Middle frontal gyrus (tissue), 1 donor: ENCODE measurements around the gene GALNT2.

Experiments used
- DNase-seq: peaks from one replicate; pipeline ENCODE4 v3.0.0-alpha.2; 2015; ENCODE audit warnings: low spot score; ENCODE audit errors: extremely low spot score

Gene GALNT2

DNA sequence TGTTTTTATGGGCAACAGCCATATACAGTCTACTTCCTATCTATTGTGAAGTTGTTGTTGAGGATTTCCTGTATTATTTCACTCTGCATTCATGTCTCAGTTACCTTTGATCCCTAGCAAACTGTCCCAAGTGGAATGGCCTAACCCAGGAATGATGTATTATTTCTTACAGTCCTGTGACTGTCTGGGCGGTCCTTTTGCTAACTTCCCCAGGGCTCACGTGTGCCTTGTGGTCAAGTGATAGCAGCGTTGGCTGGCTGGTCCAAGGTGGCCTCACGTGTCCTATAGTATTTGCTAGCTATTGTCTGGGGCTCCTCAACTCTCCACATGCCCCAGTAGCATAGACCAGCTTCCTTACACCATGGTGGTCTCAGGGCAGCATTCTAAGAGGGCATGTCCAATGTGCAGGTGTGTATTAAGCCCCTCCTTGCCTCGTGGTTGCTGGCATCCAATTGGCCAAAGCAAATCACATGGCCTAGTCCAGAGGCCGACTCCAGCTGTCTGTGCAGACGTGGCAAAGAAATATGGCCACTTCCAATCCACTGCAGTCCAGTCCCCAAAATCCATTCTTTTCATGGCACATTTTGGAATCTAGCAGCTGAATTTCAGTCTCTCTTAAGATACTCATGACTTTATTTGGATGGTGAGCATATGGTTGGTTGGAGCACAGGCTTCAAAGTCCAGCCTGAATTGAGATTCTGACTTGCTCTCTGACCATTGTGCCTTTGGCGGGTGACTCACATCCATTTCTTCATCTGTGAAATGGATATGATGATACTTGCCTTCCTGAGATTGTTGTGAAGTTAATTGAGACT is 94.1 kb downstream of the GALNT2 start:
- no peak for DNase-seq

DNA sequence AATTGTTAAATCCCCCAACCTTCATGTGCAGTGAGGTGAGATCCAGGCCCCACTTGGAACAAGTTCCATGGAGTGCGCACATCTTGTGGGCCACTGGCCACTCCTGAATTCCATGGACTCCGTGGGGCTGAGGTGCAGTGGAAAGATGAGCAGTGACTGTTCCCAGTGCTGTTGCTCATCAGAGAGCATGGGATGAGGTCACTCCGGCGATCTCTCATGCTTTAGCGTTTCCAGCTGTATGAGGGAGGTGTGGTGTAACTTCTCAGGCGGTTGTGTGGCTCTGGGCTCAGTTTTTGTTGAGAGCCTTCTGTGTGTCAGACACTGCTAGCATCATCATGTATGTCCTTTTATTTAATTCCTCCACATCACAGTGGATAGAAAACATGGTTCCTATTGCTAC is 96.2 kb downstream of the GALNT2 start:
- no peak for DNase-seq

DNA sequence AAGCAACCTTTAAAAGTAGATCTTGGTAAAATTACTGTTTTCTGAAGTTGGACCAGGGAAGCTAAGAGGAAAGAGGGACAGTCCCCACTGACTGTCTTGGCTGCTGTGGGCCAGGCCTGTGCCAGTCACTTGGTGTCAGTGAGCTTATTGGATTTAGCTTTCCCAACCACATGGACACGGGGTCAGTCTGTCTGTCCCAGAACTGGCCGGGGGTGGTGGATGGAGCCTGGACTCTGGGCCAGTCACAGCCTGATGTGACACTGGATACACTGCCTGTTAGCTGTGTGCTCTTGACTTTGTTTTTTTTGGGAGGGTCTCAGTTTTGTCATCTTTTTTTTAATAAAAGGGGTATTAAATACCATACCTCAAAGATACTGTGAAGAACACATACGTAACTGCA is 96.7 kb downstream of the GALNT2 start:
- DNase-seq: no peak

DNA sequence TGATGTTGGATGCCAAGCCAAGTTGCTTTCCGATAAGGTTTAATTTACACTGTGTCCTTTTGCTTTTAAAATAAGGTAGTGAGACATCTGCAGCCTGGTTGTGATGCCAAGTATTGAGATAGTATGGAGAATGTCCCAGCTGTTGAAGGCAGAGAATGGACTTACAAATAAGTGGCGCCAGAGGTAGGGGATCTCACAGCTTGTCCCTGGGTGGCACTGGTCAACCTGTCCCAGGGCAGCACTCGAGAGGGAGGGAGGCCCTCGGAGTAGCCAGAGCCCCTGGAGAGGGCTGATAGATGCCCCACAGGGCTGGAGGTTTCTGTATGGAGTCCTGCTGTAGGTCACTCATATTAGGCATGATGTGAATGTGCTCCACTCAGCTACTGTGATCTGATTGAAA is 98.5 kb downstream of the GALNT2 start:
- DNase-seq: no peak

DNA sequence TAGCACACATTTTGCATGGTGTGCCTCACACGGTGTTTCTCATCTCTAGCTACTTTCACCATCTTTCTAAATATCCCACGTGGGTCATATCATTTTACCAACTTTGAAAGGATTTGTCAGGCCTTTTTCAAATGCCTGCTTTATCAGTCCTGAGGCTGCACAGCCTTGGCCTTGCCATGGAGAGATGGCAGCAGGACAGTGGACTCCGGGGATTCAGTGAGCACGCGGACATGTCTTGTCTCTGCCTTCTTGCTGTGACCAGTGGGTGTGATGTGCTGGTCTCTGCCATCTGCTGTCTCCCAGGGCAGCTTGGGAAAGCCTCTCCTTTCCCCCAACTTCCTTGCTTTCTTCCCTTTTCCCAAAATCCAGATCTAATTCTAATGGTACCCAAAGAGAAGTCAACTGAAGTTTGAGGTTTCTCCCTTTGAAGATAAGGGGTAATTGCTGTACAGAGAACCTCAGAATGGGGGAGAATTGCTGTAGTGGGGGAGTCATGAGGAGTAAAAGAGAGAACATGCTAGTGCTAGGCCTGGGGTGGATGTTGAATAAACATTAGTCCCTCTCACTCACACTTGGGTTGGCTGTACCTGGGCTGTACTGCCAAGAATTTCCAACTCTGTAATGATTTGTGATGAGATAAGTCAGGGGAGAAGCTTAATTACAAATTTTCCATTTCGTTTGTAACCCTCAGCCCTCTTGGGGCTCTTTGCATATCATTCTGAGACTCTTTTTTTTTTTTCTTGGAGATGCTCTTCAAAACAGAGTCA is 99.5 kb downstream of the GALNT2 start:
- DNase-seq: no peak

DNA sequence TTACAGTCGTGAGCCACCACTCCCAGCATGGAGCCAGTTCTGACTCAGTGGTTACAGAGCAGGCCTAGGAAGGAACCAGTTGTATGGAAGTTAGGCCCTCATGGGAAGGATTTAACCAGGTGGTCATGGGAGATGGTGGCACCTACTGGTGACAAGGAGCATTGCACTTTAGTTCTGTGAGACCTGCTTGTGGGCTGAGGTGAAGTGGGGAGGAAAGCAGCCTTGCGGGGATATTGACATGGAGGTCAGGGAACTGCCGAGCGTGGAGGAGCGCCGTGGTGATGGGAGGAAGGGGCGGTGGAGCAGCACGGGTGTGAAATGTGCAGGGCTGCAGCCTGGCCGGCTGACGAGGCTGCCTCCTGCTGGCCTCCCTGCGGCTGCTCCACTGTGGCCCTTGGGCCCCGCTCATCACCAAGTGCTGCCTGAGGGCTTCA is 100.4 kb downstream of the GALNT2 start:
- no peak for DNase-seq

DNA sequence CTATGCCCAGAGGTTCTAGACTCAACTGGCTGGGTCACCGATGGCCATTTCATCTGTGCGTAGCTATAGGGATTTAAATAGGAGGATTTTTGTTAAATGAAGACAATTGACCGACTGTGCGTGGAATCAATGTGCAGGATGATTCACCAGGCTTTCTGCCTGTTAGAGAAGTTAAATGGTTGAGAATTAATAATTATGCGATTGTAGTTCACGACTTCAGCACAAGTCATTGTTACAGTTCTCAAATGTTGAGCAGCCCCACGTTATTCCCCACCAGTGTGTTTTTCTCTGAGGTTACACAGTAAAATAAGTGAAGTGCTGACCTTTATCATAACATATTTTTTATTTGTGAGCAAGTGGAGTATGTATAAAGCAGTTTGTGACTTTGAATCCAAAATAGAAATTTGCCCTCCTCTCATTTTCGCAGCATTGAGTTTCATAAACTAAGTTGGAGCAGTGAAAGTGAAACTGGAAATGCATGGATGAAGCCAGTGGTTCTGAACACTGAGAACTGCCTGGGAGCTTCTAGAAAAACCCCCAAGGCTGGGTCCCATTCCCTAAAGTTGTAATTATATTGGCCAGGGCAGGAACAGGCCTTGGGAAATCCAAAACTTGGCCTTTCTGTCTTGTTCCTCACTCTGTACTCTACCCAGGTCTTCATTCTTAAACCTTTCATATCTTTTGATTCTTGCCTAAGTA is 102.6 kb downstream of the GALNT2 start:
- no peak for DNase-seq

DNA sequence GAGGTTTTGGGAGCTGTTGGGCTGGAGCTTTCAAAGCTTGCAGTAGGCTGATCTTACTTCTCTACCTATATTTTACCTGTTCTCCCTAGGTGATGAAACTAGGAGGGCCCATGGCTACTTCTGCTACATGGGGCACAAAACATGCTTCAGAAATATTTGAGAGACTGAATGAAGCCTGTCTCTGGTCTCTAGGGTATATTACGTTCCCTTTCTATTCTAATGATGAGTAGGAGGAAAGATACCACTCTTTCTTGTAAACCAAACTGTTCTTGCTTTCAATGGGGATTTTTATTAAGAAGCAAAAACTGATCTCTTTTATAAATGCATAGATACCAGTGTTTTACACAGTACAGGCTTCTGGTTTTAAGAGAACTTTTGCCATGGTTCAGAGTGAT is 103.1 kb downstream of the GALNT2 start:
- DNase-seq: no peak

DNA sequence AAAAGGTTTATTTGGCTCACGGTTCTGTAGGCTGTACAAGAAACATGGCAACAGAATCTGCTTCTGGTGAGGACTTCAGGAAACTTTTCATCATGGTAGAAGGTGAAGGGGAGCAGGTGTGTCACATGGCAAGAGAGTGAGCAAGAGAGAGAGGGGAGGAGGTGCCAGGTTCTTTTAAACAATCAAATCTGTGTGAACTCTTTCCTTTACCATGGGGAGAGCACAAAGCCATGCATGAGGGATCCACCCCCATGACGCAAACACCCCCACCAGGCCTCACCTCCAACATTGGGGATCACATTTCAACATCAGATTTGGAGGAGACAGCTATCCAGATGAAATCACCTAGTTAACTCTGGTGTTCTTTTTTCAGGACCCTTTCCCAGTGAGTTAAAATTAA is 103.6 kb downstream of the GALNT2 start:
- DNase-seq: no peak

DNA sequence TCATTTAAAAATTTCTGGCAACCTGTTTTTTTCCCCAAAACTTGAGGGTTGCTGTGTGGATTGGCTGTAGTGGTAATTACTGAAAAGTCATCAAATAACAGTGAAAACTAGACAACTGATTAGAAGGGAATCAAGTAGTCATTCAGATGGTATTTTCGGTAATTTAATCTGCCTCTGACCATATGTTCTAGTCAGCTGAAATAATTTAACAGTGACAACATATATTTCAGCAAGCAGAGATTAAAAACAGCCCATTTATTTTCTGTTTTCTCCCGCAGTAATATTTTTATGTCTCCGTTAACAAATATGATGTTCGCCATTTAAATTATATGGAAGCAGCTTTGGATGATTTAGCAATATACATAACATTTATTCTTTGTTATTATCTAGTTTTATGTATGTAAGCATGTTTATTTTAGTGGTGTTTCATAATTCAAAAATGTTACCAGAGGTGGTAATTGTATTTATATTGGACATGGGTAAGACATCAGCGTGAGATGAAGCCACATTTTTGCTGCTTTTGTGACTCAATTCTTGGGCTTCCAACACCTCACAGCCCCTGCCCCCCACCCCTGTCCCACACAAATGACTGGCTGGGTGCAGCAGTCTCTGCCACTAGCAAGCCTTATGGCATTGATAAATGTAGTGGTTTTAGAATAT is 104.4 kb downstream of the GALNT2 start:
- DNase-seq: no peak

DNA sequence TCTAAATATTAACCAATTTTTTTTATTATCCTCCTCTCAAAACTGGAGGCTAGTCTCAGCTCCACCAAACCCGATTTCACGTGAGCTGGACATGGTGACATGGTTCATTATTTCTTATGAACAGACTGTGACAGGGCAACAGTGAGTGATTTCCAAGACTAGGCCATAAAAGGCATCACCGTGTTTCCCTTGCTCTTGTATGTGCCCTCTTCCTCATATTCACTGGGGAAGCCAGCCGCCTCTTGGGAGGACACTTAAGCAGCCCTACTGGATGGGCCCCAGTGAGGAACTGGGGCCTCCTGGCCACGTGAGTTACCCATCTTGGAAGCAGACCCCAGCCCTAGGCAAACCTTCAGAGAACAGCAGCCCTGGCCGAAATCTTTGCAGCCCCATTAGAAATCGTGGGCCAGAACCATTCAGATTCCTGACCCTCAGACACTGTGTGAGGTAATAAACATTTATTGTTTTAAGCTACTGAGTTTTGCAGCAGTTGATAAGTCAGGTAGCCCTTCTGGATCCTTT is 105.0 kb downstream of the GALNT2 start:
- no peak for DNase-seq

DNA sequence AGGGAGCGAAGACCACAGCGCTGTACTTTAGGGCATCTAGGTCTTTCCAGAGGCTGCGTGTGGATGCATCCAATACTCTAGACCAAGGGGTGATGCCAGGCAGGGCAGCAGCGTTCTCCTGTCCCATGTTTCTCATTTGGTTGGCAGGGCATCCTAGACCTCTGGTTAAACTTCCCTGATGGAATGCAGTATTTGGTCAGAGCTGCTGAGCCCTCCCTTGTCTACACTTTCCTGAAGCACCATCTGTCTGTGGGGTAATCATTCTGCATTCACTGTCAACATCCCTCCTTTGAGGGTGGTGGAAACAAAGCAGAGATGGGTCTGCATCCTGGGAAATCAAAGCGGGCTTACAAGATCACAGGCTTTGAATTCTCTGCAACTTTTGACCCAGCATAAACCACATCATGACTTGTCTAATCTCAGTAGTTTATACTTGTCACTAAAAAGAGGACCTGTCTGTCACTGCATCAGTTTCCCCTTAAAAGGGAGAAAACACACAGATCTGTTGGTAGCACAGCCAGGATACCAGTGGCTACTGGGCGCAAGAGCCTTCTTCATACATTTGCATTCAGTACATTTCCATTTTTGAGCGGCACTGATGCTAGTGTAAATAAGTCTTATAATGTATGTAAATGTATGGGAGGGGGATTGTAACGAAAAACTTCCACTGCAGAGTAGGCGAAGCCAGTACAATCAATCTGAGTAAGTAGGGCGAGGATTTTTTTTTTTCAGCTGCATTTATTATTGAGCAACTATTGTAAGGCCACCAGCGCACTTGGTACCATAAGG is 106.3 kb downstream of the GALNT2 start:
- no peak for DNase-seq

DNA sequence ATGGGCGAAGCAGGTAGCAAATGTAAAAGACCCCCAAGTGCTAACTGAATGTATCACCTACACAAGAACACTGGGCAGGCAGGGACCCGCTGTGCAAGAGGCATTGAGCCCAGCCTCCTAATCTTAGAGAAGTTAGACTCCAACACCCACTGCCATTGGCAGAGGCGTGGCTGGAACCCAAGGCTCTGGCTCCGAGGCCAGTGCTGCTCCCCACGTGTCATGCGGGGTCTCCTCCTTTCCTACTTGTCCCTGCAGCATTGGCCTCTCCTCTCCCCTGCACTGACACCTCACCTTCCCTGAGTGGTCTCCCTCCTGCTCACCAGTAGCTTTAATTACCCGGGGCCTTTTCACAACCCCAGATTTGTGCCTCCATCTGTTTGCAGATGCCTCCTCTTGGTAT is 107.0 kb downstream of the GALNT2 start:
- DNase-seq: no peak

DNA sequence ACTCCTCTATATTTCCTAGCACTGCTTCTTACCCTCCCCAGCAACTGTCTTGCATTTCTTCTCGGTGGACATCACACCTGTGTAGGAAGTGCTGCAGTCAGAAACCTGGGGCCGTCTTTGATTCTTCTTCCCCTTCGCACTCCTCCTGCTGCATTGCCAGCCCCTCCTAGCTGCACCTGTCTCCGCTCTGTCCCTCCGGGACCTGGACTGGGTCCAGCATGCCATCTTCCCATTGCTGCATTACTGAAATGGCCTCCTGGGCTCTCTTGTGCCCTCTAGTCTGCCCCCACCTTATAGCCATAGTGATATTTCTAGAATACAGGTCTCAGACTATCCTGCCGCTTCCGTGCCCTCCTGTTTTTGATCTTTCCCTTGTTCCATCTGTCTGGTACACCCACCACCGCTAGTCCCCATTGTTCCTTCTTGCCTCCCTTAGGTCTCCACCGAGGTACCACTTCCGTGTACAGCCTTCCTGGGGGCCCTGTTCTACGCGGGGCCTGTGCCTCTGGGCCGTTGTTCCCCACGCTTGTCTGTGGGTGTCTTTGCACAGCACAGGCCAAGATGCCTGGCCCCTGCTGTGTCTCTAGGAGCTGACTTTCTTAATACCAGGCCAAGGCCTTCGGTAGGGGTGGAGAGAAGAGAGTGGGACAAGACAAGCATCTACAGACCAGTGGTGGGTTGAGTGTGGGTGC is 107.6 kb downstream of the GALNT2 start:
- no peak for DNase-seq

DNA sequence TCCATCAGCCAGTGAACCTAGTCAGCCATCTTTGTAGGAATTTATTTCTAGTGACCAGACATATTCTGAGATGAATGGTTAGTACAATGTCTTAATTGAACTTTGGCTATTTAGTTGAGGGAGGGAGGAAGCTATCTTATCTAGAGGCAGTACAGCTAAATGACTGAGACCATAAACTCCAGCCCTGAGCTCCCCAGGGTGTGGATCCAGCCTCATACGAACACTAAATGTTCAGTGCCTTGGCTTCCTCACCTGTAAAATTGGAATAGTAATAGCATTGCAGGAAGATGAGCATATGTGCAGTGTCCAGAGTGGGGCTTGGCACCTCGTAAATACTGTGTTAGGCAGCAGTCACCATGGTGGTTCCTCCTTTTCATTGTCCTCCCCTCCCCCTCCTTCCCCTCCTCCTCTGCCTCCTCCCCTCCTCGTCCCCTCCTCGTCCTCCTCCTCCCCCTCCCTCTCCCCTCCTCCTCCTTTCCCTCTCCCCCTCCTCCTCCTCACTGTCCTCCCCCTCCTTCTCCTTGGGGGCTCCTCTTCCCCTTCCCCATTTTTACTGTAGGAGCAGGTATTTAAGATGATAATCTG is 108.2 kb downstream of the GALNT2 start:
- DNase-seq: no peak

DNA sequence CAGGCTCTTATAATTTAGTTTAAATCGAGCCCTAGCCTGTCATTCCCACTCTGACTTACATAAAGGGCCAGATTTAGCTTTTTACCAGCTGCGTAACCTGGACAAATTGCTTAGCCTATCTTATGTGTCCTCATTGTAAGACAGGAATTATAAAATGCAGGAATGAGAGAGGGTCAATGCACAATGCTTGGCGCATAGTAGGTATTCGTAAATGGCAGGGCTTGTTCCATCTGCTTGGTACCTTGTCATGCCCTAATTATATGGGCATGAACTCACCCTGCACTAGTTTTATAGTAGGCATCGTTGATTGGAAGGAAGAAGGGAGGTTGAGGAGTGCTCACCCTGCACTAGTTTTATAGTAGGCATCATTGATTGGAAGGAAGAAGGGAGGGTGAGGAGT is 108.8 kb downstream of the GALNT2 start:
- no peak for DNase-seq

DNA sequence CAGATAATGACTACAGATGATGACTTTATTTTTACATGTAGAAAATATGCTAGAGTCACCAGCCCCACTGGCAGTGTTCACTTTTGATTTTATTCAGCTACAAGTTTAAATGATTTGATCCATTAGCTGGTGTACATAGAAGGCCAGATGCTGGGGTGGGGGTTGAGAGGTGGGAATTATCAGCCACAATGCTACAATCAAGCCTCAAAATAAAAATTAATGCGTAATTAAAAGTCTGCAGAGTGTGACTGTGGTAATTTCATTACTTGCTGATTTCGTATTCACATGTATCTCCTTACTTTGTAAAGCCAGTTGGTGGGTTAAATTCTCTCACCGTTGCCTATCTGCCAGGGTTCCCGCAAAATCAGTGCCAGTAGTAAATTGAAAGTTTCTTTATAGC is 109.3 kb downstream of the GALNT2 start:
- no peak for DNase-seq

DNA sequence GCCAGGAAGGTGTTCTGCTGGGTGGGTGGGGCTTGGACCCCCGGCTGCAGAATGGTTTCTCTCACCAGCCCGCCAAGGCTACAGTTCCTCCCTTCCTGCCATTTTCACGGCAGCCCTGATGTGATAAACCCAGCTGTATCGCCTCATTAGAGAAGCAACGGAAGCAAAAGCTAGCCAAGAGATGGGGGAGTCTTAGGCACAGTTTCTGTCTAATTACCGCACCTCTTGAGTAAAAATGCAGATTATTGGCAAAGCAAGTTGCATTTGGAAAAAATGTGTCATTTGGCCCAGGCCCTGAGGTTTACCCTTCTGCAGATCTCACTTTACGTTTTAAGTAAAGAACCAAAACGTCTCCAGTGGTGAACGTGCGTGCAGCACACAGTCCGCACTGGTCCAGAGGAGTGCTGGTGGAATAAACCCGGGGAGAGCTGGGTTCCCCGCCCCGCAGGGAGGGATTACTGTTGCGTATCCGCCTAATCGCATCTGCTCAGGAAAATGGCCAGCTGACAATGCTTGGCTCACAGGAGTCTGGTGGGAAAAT is 109.9 kb downstream of the GALNT2 start:
- DNase-seq: peak; percentile 24

DNA sequence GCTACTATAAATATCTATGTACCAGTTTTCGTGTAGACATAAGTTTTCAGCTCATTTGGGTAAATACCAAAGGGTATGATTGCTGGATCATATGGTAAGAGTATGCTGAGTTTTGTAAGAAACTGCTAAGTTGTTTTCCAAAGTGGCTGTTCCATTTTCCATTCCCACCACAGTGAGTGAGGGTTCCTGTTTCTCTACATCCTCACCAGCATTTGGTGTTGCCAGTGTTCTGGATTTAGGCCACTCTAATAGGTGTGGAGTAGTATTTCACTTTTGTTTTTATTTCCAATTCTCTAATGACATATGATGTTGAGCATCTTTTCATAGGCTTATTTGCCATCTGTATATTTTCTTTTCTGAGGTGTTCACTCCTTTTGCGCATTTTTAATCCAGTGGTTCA is 112.2 kb downstream of the GALNT2 start:
- no peak for DNase-seq
